RWPE2 (cell line): ENCODE measurements around the gene MYO5B.

Experiments used
- ATAC-seq: fragments of 200-7000 bp; cut with Tn5 transposase; 3 replicates; pipeline ENCODE4 v1.9.1; 2021; ENCODE audit warnings: low read depth
- DNase-seq: peaks from one replicate; pipeline ENCODE4 v3.0.0-alpha.2; 2020; ENCODE audit warnings: low spot score
- H3K27ac ChIP-seq: fragments of 450-650 bp; 2 replicates; pipeline ENCODE4 v1.5.1; 2017; ENCODE audit warnings: mild to moderate bottlenecking; ENCODE audit not compliant: poor library complexity, severe bottlenecking
- H3K27me3 ChIP-seq: fragments of 250-450 bp; sonication (Bioruptor Pico); 2 replicates; pipeline ENCODE4 v1.5.1; 2021; ENCODE audit warnings: mild to moderate bottlenecking, moderate library complexity; ENCODE audit not compliant: insufficient read depth, poor library complexity, severe bottlenecking
- H3K36me3 ChIP-seq: fragments of 250-450 bp; sonication (Bioruptor Pico); 2 replicates; pipeline ENCODE4 v1.5.1; 2020; ENCODE audit warnings: low read depth, mild to moderate bottlenecking, moderate library complexity
- H3K4me1 ChIP-seq: fragments of 250-450 bp; sonication (Bioruptor Pico); 2 replicates; pipeline ENCODE4 v1.5.1; 2021; ENCODE audit warnings: mild to moderate bottlenecking, moderate library complexity; ENCODE audit not compliant: insufficient read depth, poor library complexity, severe bottlenecking
- H3K4me3 ChIP-seq: fragments of 250-450 bp; sonication (Bioruptor Pico); 2 replicates; pipeline ENCODE4 v1.5.1; 2021; ENCODE audit warnings: mild to moderate bottlenecking, moderate library complexity; ENCODE audit not compliant: severe bottlenecking
- H3K9me3 ChIP-seq: fragments of 250-450 bp; sonication (Bioruptor Pico); 2 replicates; pipeline ENCODE4 v1.5.1; 2021; ENCODE audit warnings: mild to moderate bottlenecking, moderate library complexity; ENCODE audit not compliant: severe bottlenecking
- CTCF ChIP-seq: fragments of 450-650 bp; IDR thresholded peaks from one replicate; pipeline ENCODE4 v1.5.1; 2017; ENCODE audit warnings: mild to moderate bottlenecking, moderate library complexity; ENCODE audit not compliant: poor library complexity, severe bottlenecking

Gene MYO5B

GRCh38 chr18:49976001-49976400 lies 218.9 kb downstream of the MYO5B start:
- no peaks in the 10 kb centered on the region for H3K27me3 ChIP-seq
- H3K4me1 ChIP-seq, result no peaks in the 10 kb centered on the region
- DNase-seq (no peak), ATAC-seq (no peak)
- no peaks in the 10 kb centered on the region for H3K9me3 ChIP-seq
- H3K36me3 ChIP-seq, result no peaks in the 10 kb centered on the region
- H3K27ac ChIP-seq, result no peak overlapping the region
- TF ChIP-seq CTCF, result no peak
- no peak overlapping the region for H3K4me3 ChIP-seq

- H3K36me3 ChIP-seq, result no peaks in the 10 kb centered on the region
- H3K4me3 ChIP-seq, result no peak overlapping the region
- no peak overlapping the region for H3K27ac ChIP-seq
- no peaks in the 10 kb centered on the region for H3K9me3 ChIP-seq
- DNase-seq (no peak), ATAC-seq (no peak)
- H3K27me3 ChIP-seq, result no peaks in the 10 kb centered on the region
- TF ChIP-seq CTCF, result no peak
- H3K4me1 ChIP-seq, result no peaks in the 10 kb centered on the region
These were observed 220.9 kb downstream of the MYO5B start for GRCh38 chr18:49974079-49974478.

- no peaks in the 10 kb centered on the region for H3K4me1 ChIP-seq
- no peak for ATAC-seq
- H3K9me3 ChIP-seq, result no peaks in the 10 kb centered on the region
- no peak overlapping the region for H3K27ac ChIP-seq
- TF ChIP-seq CTCF, result no peak
- no peak for DNase-seq
- no peak overlapping the region for H3K4me3 ChIP-seq
- H3K36me3 ChIP-seq, result no peaks in the 10 kb centered on the region
- H3K27me3 ChIP-seq, result no peaks in the 10 kb centered on the region
These were observed 221.4 kb downstream of the MYO5B start for GRCh38 chr18:49973592-49973991.

GRCh38 chr18:49972535-49972934 lies 222.4 kb downstream of the MYO5B start:
- Histone ChIP-seq H3K27me3 (no peaks in the 10 kb centered on the region), H3K4me1 (no peaks in the 10 kb centered on the region), H3K4me3 (no peak overlapping the region), H3K9me3 (no peaks in the 10 kb centered on the region), H3K36me3 (no peaks in the 10 kb centered on the region), H3K27ac (no peak overlapping the region)
- no peak for TF ChIP-seq CTCF
- ATAC-seq (no peak), DNase-seq (no peak)

GRCh38 chr18:49971462-49971861 lies 223.5 kb downstream of the MYO5B start:
- H3K4me1 ChIP-seq, result no peaks in the 10 kb centered on the region
- H3K36me3 ChIP-seq, result no peaks in the 10 kb centered on the region
- H3K4me3 ChIP-seq, result no peak overlapping the region
- DNase-seq (no peak), ATAC-seq (no peak)
- no peak overlapping the region for H3K27ac ChIP-seq
- H3K9me3 ChIP-seq, result no peaks in the 10 kb centered on the region
- TF ChIP-seq CTCF, result no peak
- no peaks in the 10 kb centered on the region for H3K27me3 ChIP-seq
